HG02759 (cell line): Measurements from ENCODE around the gene PHLDA1.

Source experiments
- ATAC-seq: cut with Tn5 transposase; IDR thresholded peaks from one replicate; pipeline ENCODE4 v1.9.1; 2021; ENCODE audit warnings: mild to moderate bottlenecking, moderate library complexity; ENCODE audit not compliant: unreplicated experiment

PHLDA1 gene

GRCh38 chr12:76038176-76038575, 6.6 kb upstream of the PHLDA1 start:
- no peak for ATAC-seq

- ATAC-seq: peak; percentile 61
Observed at GRCh38 chr12:76037130-76038103, 5.8 kb upstream of the PHLDA1 start.

- no peak for ATAC-seq
Observed at GRCh38 chr12:76035045-76035444, 3.5 kb upstream of the PHLDA1 start.

- no peak for ATAC-seq
Observed at GRCh38 chr12:76033081-76034011, 1.8 kb upstream of the PHLDA1 start.

- peak; percentile 29 for ATAC-seq
Observed at GRCh38 chr12:76032043-76032981, 736 bp upstream of the PHLDA1 start.

- peak; percentile 13 for ATAC-seq
Observed at GRCh38 chr12:76031081-76031413, 529 bp downstream of the PHLDA1 start.

GRCh38 chr12:76030341-76031080, 1.1 kb downstream of the PHLDA1 start:
- ATAC-seq: no peak

GRCh38 chr12:76029982-76030340, 1.6 kb downstream of the PHLDA1 start:
- ATAC-seq: no peak

- ATAC-seq: no peak
Observed at GRCh38 chr12:76028571-76029277, 2.9 kb downstream of the PHLDA1 start.

GRCh38 chr12:76026643-76027063, 4.9 kb downstream of the PHLDA1 start:
- no peak for ATAC-seq

- ATAC-seq: no peak
Observed at GRCh38 chr12:76025601-76026575, 5.7 kb downstream of the PHLDA1 start.

GRCh38 chr12:76024942-76025600, 6.5 kb downstream of the PHLDA1 start:
- ATAC-seq: no peak

- ATAC-seq: no peak
Observed at GRCh38 chr12:76024102-76024781, 7.3 kb downstream of the PHLDA1 start.

- no peak for ATAC-seq
Observed at GRCh38 chr12:76023069-76023690, 8.4 kb downstream of the PHLDA1 start.

GRCh38 chr12:76022506-76022905, 9.1 kb downstream of the PHLDA1 start:
- no peak for ATAC-seq
